Transverse colon (tissue), 4 donors: ENCODE measurements around the gene GGT5.

Source experiments
- EP300 ChIP-seq: sonication (generic); formaldehyde crosslinking; IDR thresholded peaks from one replicate; pipeline ENCODE4 v1.6.1; 2017; ENCODE audit warnings: antibody characterized with exemption, low read depth
- POLR2A ChIP-seq: fragments of 450-650 bp; IDR thresholded peaks from one replicate; pipeline ENCODE4 v1.6.1; 2016; ENCODE audit warnings: antibody characterized with exemption, mild to moderate bottlenecking, moderate library complexity
- POLR2AphosphoS5 ChIP-seq, 3 donors: sonication (generic); formaldehyde crosslinking; IDR thresholded peaks; one replicate each; pipeline ENCODE4 v1.6.1; 2016; ENCODE audit warnings: antibody characterized with exemption in 3 of 3
- TF ChIP-seq, protein P1 (sequence below), 5 experiments: fragments of 200-600 bp in 3 of 5; fragments of 450-650 bp in 2 of 5; sonication (generic) in 3 of 5; IDR thresholded peaks; 1 replicate in 2 of 5; 2 replicates in 3 of 5; pipeline ENCODE4 v1.5.1; 2016 to 2017; ENCODE audit warnings: antibody characterized with exemption in 5 of 5, inconsistent platforms in 3 of 5, mild to moderate bottlenecking in 2 of 5, moderate library complexity in 1 of 5

DNA sequence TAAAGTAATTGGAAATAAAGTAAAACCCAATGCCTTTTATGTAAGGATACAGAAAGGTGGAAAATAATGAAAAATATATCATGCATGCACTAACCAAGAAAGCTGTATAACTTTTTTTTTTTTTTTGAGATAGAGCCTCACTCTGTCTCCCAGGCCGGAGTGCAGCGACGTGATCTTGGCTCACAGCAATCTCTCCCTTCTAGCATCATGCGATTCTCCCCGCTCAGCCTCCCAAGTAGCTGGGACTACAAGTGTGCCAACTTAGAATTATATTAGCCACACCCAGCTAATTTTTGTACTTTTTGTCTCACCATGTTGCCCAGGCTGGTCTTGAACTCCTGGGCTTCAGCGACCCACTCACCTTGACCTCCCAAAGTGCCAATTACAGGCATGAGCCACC lies 4.5 kb downstream of the GGT5 start:
- TF ChIP-seq, protein P1, sequence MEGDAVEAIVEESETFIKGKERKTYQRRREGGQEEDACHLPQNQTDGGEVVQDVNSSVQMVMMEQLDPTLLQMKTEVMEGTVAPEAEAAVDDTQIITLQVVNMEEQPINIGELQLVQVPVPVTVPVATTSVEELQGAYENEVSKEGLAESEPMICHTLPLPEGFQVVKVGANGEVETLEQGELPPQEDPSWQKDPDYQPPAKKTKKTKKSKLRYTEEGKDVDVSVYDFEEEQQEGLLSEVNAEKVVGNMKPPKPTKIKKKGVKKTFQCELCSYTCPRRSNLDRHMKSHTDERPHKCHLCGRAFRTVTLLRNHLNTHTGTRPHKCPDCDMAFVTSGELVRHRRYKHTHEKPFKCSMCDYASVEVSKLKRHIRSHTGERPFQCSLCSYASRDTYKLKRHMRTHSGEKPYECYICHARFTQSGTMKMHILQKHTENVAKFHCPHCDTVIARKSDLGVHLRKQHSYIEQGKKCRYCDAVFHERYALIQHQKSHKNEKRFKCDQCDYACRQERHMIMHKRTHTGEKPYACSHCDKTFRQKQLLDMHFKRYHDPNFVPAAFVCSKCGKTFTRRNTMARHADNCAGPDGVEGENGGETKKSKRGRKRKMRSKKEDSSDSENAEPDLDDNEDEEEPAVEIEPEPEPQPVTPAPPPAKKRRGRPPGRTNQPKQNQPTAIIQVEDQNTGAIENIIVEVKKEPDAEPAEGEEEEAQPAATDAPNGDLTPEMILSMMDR (IDR thresholded peaks at IDR 0.05): no peak
- TF ChIP-seq POLR2A: no peak
- no peak for TF ChIP-seq EP300
- TF ChIP-seq POLR2AphosphoS5 (IDR thresholded peaks at IDR 0.05): no peak
